B cell (primary cell): ENCODE data around the gene AKAP9. TPM values are rescaled to one million over a fixed set of nuclear protein-coding genes. Genes with fewer than 3 reads are reported as not detected.
A peak's percentile ranks its signal among the peaks of the same experiment; 100 is the strongest.

Experiments used
- ATAC-seq: fragments of 200-7000 bp; cut with Tn5 transposase; one replicate; pipeline ENCODE4 v1.10.0; 2021; ENCODE audit warnings: low read depth, mild to moderate bottlenecking, moderate number of reproducible peaks, moderate library complexity
- CTCF ChIA-PET: fragments of 350-600 bp; sonication (Branson Sonifier 250); formaldehyde crosslinking; loops from one replicate; lab custom pipeline; 2021; ENCODE audit warnings: antibody characterized with exemption, inconsistent platforms; lab: Charles Lee
- POLR2A ChIA-PET: fragments of 350-600 bp; sonication (Branson Sonifier 250); formaldehyde crosslinking; loops from one replicate; lab custom pipeline; 2021; ENCODE audit warnings: antibody characterized with exemption; lab: Charles Lee
- DNase-seq: peaks from one replicate; pipeline ENCODE4 v3.0.0; 2013
- H2AFZ ChIP-seq: 2 replicates; pipeline ENCODE4 v1.6.1; 2012; ENCODE audit warnings: mild to moderate bottlenecking, low read depth, low read length; ENCODE audit not compliant: insufficient read depth, poor library complexity, severe bottlenecking
- H3K27ac ChIP-seq, 2 donors: 1 replicate in 1 of 2; 2 replicates in 1 of 2; pipeline ENCODE4 v1.5.1; 2012 to 2013; ENCODE audit warnings: low read length in 2 of 2, mild to moderate bottlenecking in 2 of 2, moderate library complexity in 1 of 2
- H3K27me3 ChIP-seq, 4 experiments: fragments of 200-600 bp in 1 of 4; sonication (generic) in 1 of 4; replicated peaks in 1 of 4; 1 replicate in 2 of 4; 2 replicates in 2 of 4; pipeline versions ENCODE4 v1.6.1 to v1.7.0; 2013 to 2016; ENCODE audit warnings: low read length in 3 of 4, mild to moderate bottlenecking in 2 of 4, mixed read lengths in 1 of 4, moderate library complexity in 1 of 4; ENCODE audit not compliant: insufficient read depth in 4 of 4, control insufficient read depth in 3 of 4; ENCODE audit errors: control extremely low read depth in 1 of 4
- H3K36me3 ChIP-seq, 2 experiments: replicated peaks in 1 of 2; 1 replicate in 1 of 2; 2 replicates in 1 of 2; pipeline versions ENCODE4 v1.6.1 to v1.7.1; 2013; ENCODE audit warnings: low read length in 1 of 2; ENCODE audit not compliant: insufficient read depth in 2 of 2, control insufficient read depth in 1 of 2; ENCODE audit errors: control extremely low read depth in 1 of 2, extremely low read depth in 1 of 2
- H3K4me1 ChIP-seq, 2 donors: fragments of 200-600 bp in 1 of 2; sonication (generic) in 1 of 2; 1 replicate in 1 of 2; 2 replicates in 1 of 2; pipeline versions ENCODE4 v1.5.1 to v1.6.1; 2013 to 2017; ENCODE audit warnings: low read length in 2 of 2; ENCODE audit not compliant: control insufficient read depth in 2 of 2, insufficient read depth in 2 of 2
- H3K4me2 ChIP-seq: replicated peaks from 2 replicates; pipeline ENCODE3; 2012; ENCODE audit warnings: mild to moderate bottlenecking, low read depth, low read length; ENCODE audit not compliant: poor library complexity, severe bottlenecking
- H3K4me3 ChIP-seq, 5 experiments: fragments of 200-600 bp in 1 of 5; sonication (generic) in 1 of 5; 1 replicate in 3 of 5; 2 replicates in 2 of 5; pipeline versions ENCODE4 v1.5.1 to v1.7.0; 2011 to 2016; ENCODE audit warnings: low read length in 4 of 5, mild to moderate bottlenecking in 4 of 5, low read depth in 2 of 5, control low read depth in 1 of 5, moderate library complexity in 1 of 5; ENCODE audit not compliant: insufficient read depth in 1 of 5; ENCODE audit errors: control extremely low read depth in 1 of 5, extremely low read depth in 1 of 5
- H3K79me2 ChIP-seq: fragments of 200-600 bp; sonication (generic); one replicate; pipeline ENCODE4 v1.6.0; 2016; ENCODE audit warnings: low read length; ENCODE audit not compliant: control insufficient read depth, insufficient read depth
- H3K9ac ChIP-seq: fragments of 200-600 bp; sonication (generic); 2 replicates; pipeline ENCODE4 v1.6.1; 2017; ENCODE audit warnings: mild to moderate bottlenecking, low read length, moderate library complexity
- H3K9me3 ChIP-seq, 3 donors: one replicate each; pipeline versions ENCODE4 v1.6.1 to v1.7.1; 2013; ENCODE audit warnings: low read length in 2 of 3; ENCODE audit not compliant: control insufficient read depth in 2 of 3, insufficient read depth in 1 of 3; ENCODE audit errors: control extremely low read depth in 1 of 3
- H4K20me1 ChIP-seq: 2 replicates; pipeline ENCODE4 v1.6.0; 2012; ENCODE audit warnings: mild to moderate bottlenecking, low read length; ENCODE audit not compliant: insufficient read depth, control insufficient read depth, poor library complexity, severe bottlenecking
- H3K27ac Mint-ChIP-seq: one replicate; pipeline ENCODE4 v1.8.0; 2021; ENCODE audit warnings: mixed read lengths
- H3K27me3 Mint-ChIP-seq: one replicate; pipeline ENCODE4 v1.8.0; 2021; ENCODE audit warnings: mixed read lengths
- H3K4me1 Mint-ChIP-seq: one replicate; pipeline ENCODE4 v1.8.0; 2021; ENCODE audit warnings: mixed read lengths
- H3K4me3 Mint-ChIP-seq: one replicate; pipeline ENCODE4 v1.8.0; 2021; ENCODE audit warnings: mixed read lengths
- H3K9me3 Mint-ChIP-seq: one replicate; pipeline ENCODE4 v1.8.0; 2022; ENCODE audit warnings: mixed read lengths; ENCODE audit not compliant: insufficient read depth
- EZH2 ChIP-seq: IDR thresholded peaks from 2 replicates; pipeline ENCODE4 v1.6.1; 2012; ENCODE audit warnings: borderline replicate concordance, low read depth, mild to moderate bottlenecking, moderate library complexity, low read length; ENCODE audit not compliant: insufficient read depth, poor library complexity, severe bottlenecking
- WGBS: methylation state at CpG from one replicate; pipeline ENCODE4 v1.1.5; 2013; ENCODE audit warnings: missing lambda C conversion rate; ENCODE audit not compliant: insufficient coverage; 5-methylcytosine and 5-hydroxymethylcytosine counted together
- intact Hi-C: fragments of 100-400 bp; cut with micrococcal nuclease; formaldehyde crosslinking; loops from one replicate; pipeline ENCODE4 v1.10.0; 2022
- polyA plus RNA-seq: library from polyadenylated mRNA; depleted of rRNA; stranded (reverse); fragments of >200 nt; gene quantifications from 2 replicates; pipeline ENCODE4 v1.2.3, GENCODE V29; 2012
- total RNA-seq, 2 donors: library from RNA; stranded (reverse); fragments of 120-200 nt in 1 of 2; gene quantifications; 1 replicate in 1 of 2; 2 replicates in 1 of 2; pipeline versions ENCODE4 v1.2.3 to v1.2.4, GENCODE V29; 2013 to 2022
- TF ChIP-seq, protein P1 (sequence below): fragments of 200-600 bp; IDR thresholded peaks from one replicate; pipeline ENCODE4 v1.8.0; 2022; ENCODE audit warnings: antibody characterized with exemption, mild to moderate bottlenecking

The AKAP9 gene
- total and polyA plus RNA-seq, 2 donors (not counting 1 experiment from before 2014, with no cell fraction given) = 19.3 to 106 TPM

DNA sequence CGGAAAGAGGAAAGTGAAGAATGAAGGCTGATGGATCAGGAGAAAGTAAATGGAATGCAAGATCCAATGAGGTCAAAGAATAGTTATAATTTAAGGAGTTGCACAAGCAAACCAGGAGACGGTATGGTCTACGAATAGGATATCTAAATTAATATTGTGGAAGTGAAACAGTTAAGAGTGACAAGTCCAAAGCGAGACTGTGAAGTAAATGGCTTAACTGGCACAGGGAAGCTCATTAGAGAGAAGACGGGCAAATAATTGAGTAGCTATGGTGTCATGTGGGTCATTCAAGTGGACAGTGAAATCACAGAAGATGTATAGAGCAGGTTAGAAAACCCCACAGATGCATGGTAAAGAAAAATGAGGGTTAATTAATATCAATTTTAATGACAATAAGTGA lies 190.4 kb downstream of the AKAP9 start:
- DNase-seq (no peak), ATAC-seq (no peak)
- Mint-ChIP-seq H3K27me3 (no peaks in the 10 kb centered on the region), H3K4me3 (peak overlapping the region; percentile 10), H3K4me1 (peaks cover 39% of the 10 kb centered on the region), H3K27ac (no peak overlapping the region), H3K9me3 (no peaks in the 10 kb centered on the region)
- no peak overlapping the region for H3K4me2 ChIP-seq
- peaks cover 54% of the 10 kb centered on the region for H3K79me2 ChIP-seq
- H3K27ac ChIP-seq = no peak overlapping the region
- H2AFZ ChIP-seq = no peak overlapping the region
- peaks cover 4% of the 10 kb centered on the region for H4K20me1 ChIP-seq
- no peak overlapping the region for H3K4me3 ChIP-seq
- POLR2A ChIA-PET = no interaction called here
- H3K36me3 ChIP-seq = peaks cover 2 to 11% of the 10 kb centered on the region in 2 experiments
- H3K4me1 ChIP-seq = peaks cover 18 to 27% of the 10 kb centered on the region in 2 donors
- no peaks in the 10 kb centered on the region for H3K27me3 ChIP-seq
- no peak overlapping the region for H3K9ac ChIP-seq
- TF ChIP-seq EZH2 = no peak
- TF ChIP-seq, protein P1, sequence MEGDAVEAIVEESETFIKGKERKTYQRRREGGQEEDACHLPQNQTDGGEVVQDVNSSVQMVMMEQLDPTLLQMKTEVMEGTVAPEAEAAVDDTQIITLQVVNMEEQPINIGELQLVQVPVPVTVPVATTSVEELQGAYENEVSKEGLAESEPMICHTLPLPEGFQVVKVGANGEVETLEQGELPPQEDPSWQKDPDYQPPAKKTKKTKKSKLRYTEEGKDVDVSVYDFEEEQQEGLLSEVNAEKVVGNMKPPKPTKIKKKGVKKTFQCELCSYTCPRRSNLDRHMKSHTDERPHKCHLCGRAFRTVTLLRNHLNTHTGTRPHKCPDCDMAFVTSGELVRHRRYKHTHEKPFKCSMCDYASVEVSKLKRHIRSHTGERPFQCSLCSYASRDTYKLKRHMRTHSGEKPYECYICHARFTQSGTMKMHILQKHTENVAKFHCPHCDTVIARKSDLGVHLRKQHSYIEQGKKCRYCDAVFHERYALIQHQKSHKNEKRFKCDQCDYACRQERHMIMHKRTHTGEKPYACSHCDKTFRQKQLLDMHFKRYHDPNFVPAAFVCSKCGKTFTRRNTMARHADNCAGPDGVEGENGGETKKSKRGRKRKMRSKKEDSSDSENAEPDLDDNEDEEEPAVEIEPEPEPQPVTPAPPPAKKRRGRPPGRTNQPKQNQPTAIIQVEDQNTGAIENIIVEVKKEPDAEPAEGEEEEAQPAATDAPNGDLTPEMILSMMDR = no peak
- CTCF ChIA-PET = interaction anchor here (1.0 kb wide), 1 partner anchor 397 kb away, joined by 4 read pairs; the partner anchor contains the start of genes PEX1 and RBM48
- H3K9me3 ChIP-seq = no peaks in the 10 kb centered on the region
- WGBS = 89% methylated on average over 5 of the region's 5 CpGs
- intact Hi-C loops = loop anchor here (5.0 to 10.0 kb wide), 2 partner anchors 706 to 984 kb away; partner anchors contain the start of genes CDK6 and SAMD9

DNA sequence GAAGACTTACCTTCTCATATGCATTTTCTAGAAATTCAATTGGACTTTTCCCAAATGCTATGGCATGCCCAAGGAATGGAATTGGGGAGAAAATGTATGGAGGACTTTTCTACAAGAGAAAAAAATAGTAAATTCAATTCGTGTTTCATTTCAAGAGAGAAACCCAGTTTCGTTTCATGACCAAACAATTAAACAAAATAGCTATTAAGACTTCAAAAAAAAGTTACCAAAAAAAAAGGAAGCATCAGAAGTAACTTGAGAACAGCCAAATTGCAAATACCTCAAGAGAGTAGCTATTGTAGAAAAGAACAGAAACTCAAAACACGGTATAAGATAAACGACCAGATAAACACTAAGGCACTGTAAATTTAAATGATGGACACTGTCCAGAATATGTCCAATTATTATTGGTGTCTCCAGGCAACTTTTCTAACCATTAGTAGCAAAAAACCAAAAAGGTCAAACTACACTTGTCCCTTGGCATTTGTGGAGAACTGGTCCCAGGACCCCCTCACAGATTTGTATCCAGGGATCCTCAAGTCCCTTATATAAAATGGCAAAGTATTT lies 191.2 kb downstream of the AKAP9 start:
- Mint-ChIP-seq H3K9me3 (no peaks in the 10 kb centered on the region), H3K27me3 (no peaks in the 10 kb centered on the region), H3K4me1 (peaks cover 39% of the 10 kb centered on the region), H3K27ac (no peak overlapping the region), H3K4me3 (peak overlapping the region; percentile 27)
- Histone ChIP-seq H4K20me1 (peaks cover 4% of the 10 kb centered on the region), H3K9ac (no peak overlapping the region), H3K4me2 (peak overlapping the region; percentile 87), H3K4me3 (no peak overlapping the region), H3K27ac (no peak overlapping the region), H3K27me3 (no peaks in the 10 kb centered on the region), H3K36me3 (peaks cover 2 to 11% of the 10 kb centered on the region in 2 experiments), H3K9me3 (no peaks in the 10 kb centered on the region), H2AFZ (no peak overlapping the region), H3K4me1 (peaks cover 18 to 27% of the 10 kb centered on the region in 2 donors), H3K79me2 (peaks cover 54% of the 10 kb centered on the region)
- DNase-seq = no peak
- TF ChIP-seq EZH2 = no peak
- TF ChIP-seq, protein P1 = no peak
- POLR2A ChIA-PET = no interaction called here
- no peak for ATAC-seq
- CTCF ChIA-PET = interaction anchor here (0.7 to 1.4 kb wide), 4 partner anchors 10 to 397 kb away, joined by 3 to 4 read pairs (median 3); partner anchors contain the start of genes PEX1 and RBM48
- WGBS = no CpG with 5 or more reads among the region's 4 CpGs
- intact Hi-C loops = loop anchor here (5.0 to 10.0 kb wide), 2 partner anchors 705 to 983 kb away; partner anchors contain the start of genes CDK6 and SAMD9
